ENCODE measurements around the gene MPDU1. TPM values are rescaled to one million over a fixed set of nuclear protein-coding genes. Genes with fewer than 3 reads are reported as not detected.

MPDU1 gene
- total RNA-seq, 6 experiments from 2014 or later: 59.2 to 91.2 (median 68.6) TPM

- H3K27ac Mint-ChIP-seq: peak overlapping the region; percentile 63
- H3K4me1 Mint-ChIP-seq (ENCODE audit: low read depth): peaks cover 41% of the 10 kb centered on the region
- peaks cover 31% of the 10 kb centered on the region for H3K36me3 Mint-ChIP-seq (ENCODE audit: low read depth)
- H3K4me3 Mint-ChIP-seq: peak overlapping the region; percentile 91
- TF ChIP-seq CTCF (IDR thresholded peaks at IDR 0.05): no peak
- no peaks in the 10 kb centered on the region for H3K9me3 Mint-ChIP-seq
- H3K27me3 Mint-ChIP-seq (ENCODE audit: insufficient read depth): peaks cover 4% of the 10 kb centered on the region; the same call in 1 of the 2 replicates
- DNase-seq: no peak
Measured at GRCh38 chr17:7612294-7612640, 28.6 kb downstream of the MPDU1 start.

- H3K36me3 Mint-ChIP-seq (ENCODE audit: low read depth): peaks cover 31% of the 10 kb centered on the region
- peak overlapping the region; percentile 88 for H3K27ac Mint-ChIP-seq
- peaks cover 41% of the 10 kb centered on the region for H3K4me1 Mint-ChIP-seq (ENCODE audit: low read depth)
- peaks cover 4% of the 10 kb centered on the region; the same call in 1 of the 2 replicates for H3K27me3 Mint-ChIP-seq (ENCODE audit: insufficient read depth)
- peak; percentile 40 for DNase-seq
- TF ChIP-seq CTCF (IDR thresholded peaks at IDR 0.05): no peak
- peak overlapping the region; percentile 91 for H3K4me3 Mint-ChIP-seq
- H3K9me3 Mint-ChIP-seq: no peaks in the 10 kb centered on the region
Measured at GRCh38 chr17:7613769-7614424, 30.2 kb downstream of the MPDU1 start.

GRCh38 chr17:7614425-7615264 is 31.0 kb downstream of the MPDU1 start, which contains the start of gene FXR2:
Gene FXR2, minus strand, starts transcription at chr17:7614897. Its CDS starts 365 bp downstream, at chr17:7614532.
- no peaks in the 10 kb centered on the region for H3K9me3 Mint-ChIP-seq
- H3K27me3 Mint-ChIP-seq (ENCODE audit: insufficient read depth): peaks cover 2% of the 10 kb centered on the region; the same call in 1 of the 2 replicates
- TF ChIP-seq CTCF (IDR thresholded peaks at IDR 0.05): peak; percentile 76
- peaks cover 35% of the 10 kb centered on the region for H3K4me1 Mint-ChIP-seq (ENCODE audit: low read depth)
- peaks cover 31% of the 10 kb centered on the region for H3K36me3 Mint-ChIP-seq (ENCODE audit: low read depth)
- peak within 1 kb of the TSS; percentile 88 for H3K27ac Mint-ChIP-seq
- H3K4me3 Mint-ChIP-seq: peak within 1 kb of the TSS; percentile 91
- peak; percentile 99 for DNase-seq

DNA sequence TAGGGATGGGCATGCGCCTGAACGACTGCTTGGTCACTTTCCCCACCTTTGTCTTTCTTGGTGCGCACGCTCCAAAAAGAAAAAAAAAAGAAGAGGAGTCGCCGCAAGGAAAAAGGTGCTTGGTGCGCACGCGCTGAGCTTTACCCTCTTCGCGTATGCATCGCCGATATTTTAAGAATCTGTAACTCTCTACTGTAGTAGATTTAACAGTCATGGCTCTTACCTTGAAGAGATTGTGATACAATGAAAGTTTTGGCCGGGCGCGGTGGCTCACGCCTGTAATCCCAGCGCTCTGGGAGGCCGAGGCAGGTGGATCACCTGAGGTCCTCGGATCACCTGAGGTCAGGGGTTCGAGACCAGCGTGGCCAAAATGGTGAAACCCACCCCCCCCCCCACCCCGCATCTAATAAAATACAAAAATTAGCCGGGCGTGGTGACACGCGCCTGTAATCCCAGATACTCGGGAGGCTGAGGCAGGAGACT is 31.7 kb downstream of the MPDU1 start:
- Mint-ChIP-seq H3K27me3 (ENCODE audit: insufficient read depth) (peaks cover 2% of the 10 kb centered on the region; the same call in 1 of the 2 replicates), H3K27ac (peak overlapping the region; percentile 79), H3K36me3 (ENCODE audit: low read depth) (peaks cover 31% of the 10 kb centered on the region), H3K4me3 (peak overlapping the region; percentile 87), H3K9me3 (no peaks in the 10 kb centered on the region), H3K4me1 (ENCODE audit: low read depth) (peaks cover 33% of the 10 kb centered on the region)
- no peak for DNase-seq
- TF ChIP-seq CTCF (IDR thresholded peaks at IDR 0.05): no peak

- H3K36me3 Mint-ChIP-seq (ENCODE audit: low read depth): peaks cover 2% of the 10 kb centered on the region
- H3K4me3 Mint-ChIP-seq: no peak overlapping the region
- DNase-seq: no peak
- H3K27ac Mint-ChIP-seq: no peak overlapping the region
- H3K9me3 Mint-ChIP-seq: no peaks in the 10 kb centered on the region
- H3K4me1 Mint-ChIP-seq (ENCODE audit: low read depth): peaks cover 3% of the 10 kb centered on the region
- H3K27me3 Mint-ChIP-seq (ENCODE audit: insufficient read depth): peaks cover 2% of the 10 kb centered on the region; the same call in 1 of the 2 replicates
- TF ChIP-seq CTCF (IDR thresholded peaks at IDR 0.05): no peak
Measured at GRCh38 chr17:7618608-7619007, 35.0 kb downstream of the MPDU1 start.

Data from HFFc6 (cell line).